ENCODE results near the gene EPRS1. TPM values are rescaled to one million over a fixed set of nuclear protein-coding genes. Genes with fewer than 3 reads are reported as not detected.

EPRS1 gene
- total RNA-seq, 1 experiment from 2014 or later, result 182 TPM

- POLR2A ChIA-PET (ENCODE audit: unreplicated experiment), result no interaction called here
- no peak overlapping the region for H3K4me3 ChIP-seq
- H3K4me2 ChIP-seq, result no peak overlapping the region
- no TSS peak for BruUV-seq (replicated peaks)
- H4K20me1 ChIP-seq (ENCODE audit: insufficient read depth), result peaks cover 33% of the 10 kb centered on the region
- TF ChIP-seq CTCF (conservative IDR thresholded peaks at IDR 0.05), result no peak
- H2AFZ ChIP-seq, result no peak overlapping the region
- H3K9me2 ChIP-seq (ENCODE audit: insufficient read depth), result no peaks in the 10 kb centered on the region
- H3K27ac ChIP-seq, result no peak overlapping the region
- H3K4me1 ChIP-seq (replicated peaks; ENCODE audit: insufficient read depth), result no peaks in the 10 kb centered on the region
- intact Hi-C loops (cut with micrococcal nuclease; ENCODE audit: unreplicated experiment), result loop anchor here (1.0 kb wide), 1 partner anchor 10 kb away; no protein-coding TSS in a partner anchor
- peaks cover 54% of the 10 kb centered on the region for H3K36me3 ChIP-seq (ENCODE audit: low read depth)
- H3K79me2 ChIP-seq (ENCODE audit: low read depth), result no peaks in the 10 kb centered on the region
- no peaks in the 10 kb centered on the region for H3K27me3 ChIP-seq (ENCODE audit: insufficient read depth, low read depth)
- CTCF ChIA-PET, result no interaction called here
- no peak for DNase-seq
- H3F3A ChIP-seq (ENCODE audit: insufficient read depth, low read depth), result peaks cover 4% of the 10 kb centered on the region; the same call in 1 of the 2 replicates
- H3K9me3 ChIP-seq (ENCODE audit: insufficient read depth, low read depth), result no peaks in the 10 kb centered on the region
Observed at GRCh38 chr1:220019071-220019470, 27.2 kb downstream of the EPRS1 start.

DNA sequence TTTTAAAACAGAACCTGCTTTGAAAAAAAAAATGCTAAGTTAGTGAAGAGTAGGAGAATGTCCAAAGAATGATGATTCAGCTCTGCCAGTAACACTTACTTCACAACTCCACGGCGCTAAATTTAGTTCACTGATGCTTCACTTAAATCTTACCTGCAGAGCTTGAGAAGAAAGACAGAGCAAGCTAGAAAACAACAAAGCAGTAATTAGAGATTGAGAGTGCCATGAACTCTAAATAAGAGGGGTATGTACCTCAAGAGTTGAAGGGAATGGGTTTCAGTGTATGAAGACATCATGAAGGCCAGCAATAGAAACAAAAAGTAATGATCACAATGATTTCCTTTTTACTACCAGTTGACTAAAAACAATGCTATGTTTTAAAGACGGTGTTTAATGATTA is 32.8 kb downstream of the EPRS1 start:
- TF ChIP-seq CTCF (conservative IDR thresholded peaks at IDR 0.05), result no peak
- no peak for TF ChIP-seq EZH2 (IDR thresholded peaks at IDR 0.05; ENCODE audit: low read depth)
- no peaks in the 10 kb centered on the region for H3K9me2 ChIP-seq (ENCODE audit: insufficient read depth)
- H3K79me2 ChIP-seq (ENCODE audit: low read depth), result no peaks in the 10 kb centered on the region
- no peak for DNase-seq
- CTCF ChIA-PET, result no interaction called here
- no peaks in the 10 kb centered on the region for H3F3A ChIP-seq (ENCODE audit: insufficient read depth, low read depth)
- no peak overlapping the region for H3K4me3 ChIP-seq
- H3K4me1 ChIP-seq (replicated peaks; ENCODE audit: insufficient read depth), result no peaks in the 10 kb centered on the region
- peaks cover 35% of the 10 kb centered on the region for H4K20me1 ChIP-seq (ENCODE audit: insufficient read depth)
- H3K27me3 ChIP-seq (ENCODE audit: insufficient read depth, low read depth), result no peaks in the 10 kb centered on the region
- no peak overlapping the region for H3K27ac ChIP-seq
- H2AFZ ChIP-seq, result no peak overlapping the region
- H3K9me3 ChIP-seq (ENCODE audit: insufficient read depth, low read depth), result no peaks in the 10 kb centered on the region
- intact Hi-C loops (cut with micrococcal nuclease; ENCODE audit: unreplicated experiment), result no loop called here
- POLR2A ChIA-PET (ENCODE audit: unreplicated experiment), result interaction anchor here (0.7 kb wide), 1 partner anchor 16 kb away, joined by 3 read pairs; no protein-coding TSS in a partner anchor
- no peak overlapping the region for H3K4me2 ChIP-seq
- no TSS peak for BruUV-seq (replicated peaks)
- peaks cover 38% of the 10 kb centered on the region for H3K36me3 ChIP-seq (ENCODE audit: low read depth)

GRCh38 chr1:220012259-220012658 is 34.0 kb downstream of the EPRS1 start:
- Histone ChIP-seq H3K4me1 (replicated peaks; ENCODE audit: insufficient read depth) (no peaks in the 10 kb centered on the region), H3K4me3 (no peak overlapping the region), H3K79me2 (ENCODE audit: low read depth) (no peaks in the 10 kb centered on the region), H3K36me3 (ENCODE audit: low read depth) (peaks cover 28% of the 10 kb centered on the region), H2AFZ (no peak overlapping the region), H3K4me2 (no peak overlapping the region), H3K9me2 (ENCODE audit: insufficient read depth) (no peaks in the 10 kb centered on the region), H3K27me3 (ENCODE audit: insufficient read depth, low read depth) (no peaks in the 10 kb centered on the region), H4K20me1 (ENCODE audit: insufficient read depth) (peaks cover 35% of the 10 kb centered on the region), H3K27ac (no peak overlapping the region), H3F3A (ENCODE audit: insufficient read depth, low read depth) (no peaks in the 10 kb centered on the region), H3K9me3 (ENCODE audit: insufficient read depth, low read depth) (no peaks in the 10 kb centered on the region)
- no peak for TF ChIP-seq EZH2 (IDR thresholded peaks at IDR 0.05; ENCODE audit: low read depth)
- no peak for TF ChIP-seq CTCF (conservative IDR thresholded peaks at IDR 0.05)
- no peak for DNase-seq
- POLR2A ChIA-PET (ENCODE audit: unreplicated experiment), result interaction anchor here (0.6 to 0.7 kb wide), 2 partner anchors 398 to 1723 kb away, joined by 3 read pairs; no protein-coding TSS in a partner anchor
- intact Hi-C loops (cut with micrococcal nuclease; ENCODE audit: unreplicated experiment), result no loop called here
- CTCF ChIA-PET, result interaction anchor here (0.5 kb wide), 1 partner anchor 75 kb away, joined by 5 read pairs; no protein-coding TSS in a partner anchor
- BruUV-seq (replicated peaks), result no TSS peak
